Endometrium (tissue), 2 donors: ENCODE measurements around the gene HOXA2.

ENCODE experiments used
- FAIRE-seq: peaks from 2 replicates; lab custom pipeline; 2012; peaks lifted over from hg19 to GRCh38; lab: Jason Lieb, UNC
- donor health status: control.
- donor health status: control.

HOXA2 gene

DNA sequence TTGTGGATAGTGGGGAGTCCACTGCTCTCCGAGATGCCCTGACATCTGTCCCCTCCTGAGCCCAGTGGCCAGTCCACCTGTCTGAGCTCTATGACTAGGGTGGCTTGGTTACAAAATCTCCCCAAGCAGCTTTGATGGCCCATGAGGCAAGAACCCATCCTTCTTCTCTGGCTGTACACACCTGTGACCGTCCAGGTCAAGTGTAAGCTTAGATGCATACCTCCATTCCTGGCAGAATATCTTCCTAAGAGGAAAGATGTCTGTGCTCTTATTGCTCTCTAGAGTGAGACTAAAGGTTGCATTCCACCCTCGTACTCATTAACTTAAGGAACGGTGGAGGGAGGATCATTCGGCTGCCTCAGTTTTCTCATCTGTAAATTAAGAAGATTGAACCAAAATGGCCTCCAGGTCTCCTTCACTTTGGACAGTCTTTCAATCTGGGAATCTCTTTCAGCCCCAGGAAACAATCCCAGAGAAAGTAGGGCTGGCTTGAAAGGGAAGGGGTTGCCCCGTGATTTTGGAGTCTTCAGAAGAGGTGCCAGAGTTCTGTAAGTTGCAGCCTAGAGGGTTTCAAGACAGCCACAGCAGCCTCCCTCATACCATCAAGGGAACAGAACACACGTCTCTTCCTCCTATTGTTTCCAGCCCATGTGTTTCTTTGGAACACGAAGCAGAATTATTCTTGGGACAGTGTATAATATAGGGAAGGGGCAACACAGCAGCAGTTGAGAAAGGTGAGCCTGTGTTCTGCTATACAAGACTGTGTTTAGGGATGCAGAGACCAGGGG, 22.6 kb upstream of the HOXA2 start:
- no peak for FAIRE-seq

DNA sequence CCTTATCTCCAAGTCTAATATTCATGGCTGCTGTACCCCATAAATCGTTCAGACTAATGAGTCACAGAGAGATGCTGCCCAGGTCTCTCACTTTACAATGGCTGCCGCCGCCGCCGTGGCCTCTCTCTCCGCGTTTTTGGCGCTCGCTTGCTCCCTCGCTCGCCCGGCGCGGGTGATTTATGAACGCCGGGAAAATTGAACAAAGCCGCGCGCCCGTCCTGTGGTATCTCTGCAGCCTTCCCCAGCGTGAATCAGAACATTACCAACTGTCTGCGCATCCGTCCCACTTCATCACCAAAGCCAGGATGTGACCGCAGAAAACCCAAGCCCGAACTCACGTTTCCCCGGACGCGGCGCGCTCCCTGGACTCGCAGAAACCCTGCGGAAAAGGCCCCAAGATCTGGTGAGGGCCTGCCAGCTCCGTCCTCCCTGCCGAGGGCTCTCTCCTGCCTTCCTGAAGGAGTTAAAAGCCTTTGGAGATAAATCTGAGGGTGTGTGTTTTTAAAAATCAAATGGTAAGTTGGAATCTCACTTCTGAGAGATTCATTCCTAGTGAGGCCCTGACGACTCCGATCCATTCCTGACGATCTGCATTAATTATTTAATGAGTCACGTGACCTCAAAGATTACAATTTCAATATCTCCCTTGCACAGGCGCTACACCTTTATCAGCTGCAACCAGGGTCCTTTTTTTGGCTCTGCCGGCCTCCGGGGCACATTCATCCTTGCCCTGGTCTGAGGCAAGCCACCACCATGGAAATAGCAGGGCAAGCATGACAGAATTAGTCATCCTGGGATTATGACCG, 21.8 kb upstream of the HOXA2 start:
- FAIRE-seq, result no peak

DNA sequence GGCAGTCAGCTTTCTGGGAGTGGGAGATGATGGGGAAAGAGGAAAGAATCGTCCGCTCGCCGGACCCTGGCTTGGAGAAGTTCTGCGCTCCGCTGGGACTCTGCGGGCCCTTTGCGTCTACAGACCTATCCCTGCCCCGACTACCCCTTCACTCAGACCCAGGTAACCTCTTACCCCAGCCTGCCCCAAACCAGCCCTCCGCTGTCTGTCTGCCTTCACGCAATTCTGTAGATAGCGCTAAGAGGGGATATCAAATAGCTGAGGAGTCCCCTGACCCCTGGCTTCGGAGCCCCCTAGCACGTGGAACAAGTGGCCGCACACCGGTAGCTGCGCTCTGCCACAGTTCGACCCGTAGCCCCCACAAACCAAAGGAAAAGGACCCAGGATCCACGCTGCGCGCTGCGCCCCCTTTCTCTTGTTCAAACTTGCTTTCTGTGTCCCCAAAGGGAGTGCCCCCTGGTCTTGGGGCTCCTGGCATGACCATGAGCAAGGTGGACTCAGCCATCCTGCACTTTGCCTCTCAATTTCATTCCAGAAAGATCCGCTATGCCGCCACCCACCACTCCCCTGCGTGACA, 21.1 kb upstream of the HOXA2 start:
- no peak for FAIRE-seq

DNA sequence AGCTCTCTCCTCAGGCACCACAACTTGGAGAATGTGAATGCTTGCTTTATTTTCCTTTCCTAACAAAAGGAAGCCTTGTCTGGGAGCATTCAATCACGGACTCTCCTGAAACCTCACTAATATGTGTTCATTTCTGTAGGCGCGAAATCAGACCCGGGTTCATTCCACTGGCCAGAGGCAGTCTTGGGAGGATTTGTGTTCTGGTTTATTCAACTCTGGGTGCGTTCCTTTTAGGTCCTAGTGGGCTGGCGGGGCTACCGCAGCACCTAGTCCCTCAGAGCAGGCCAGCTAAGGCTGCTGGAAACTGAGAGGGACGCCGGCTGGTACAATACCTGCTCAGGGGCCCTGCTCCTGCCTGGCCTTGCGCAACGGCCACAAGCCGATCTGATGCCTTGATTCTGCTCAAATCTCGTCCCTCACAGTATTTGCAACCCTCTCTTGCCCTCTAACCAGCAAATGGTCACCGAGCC, 20.6 kb upstream of the HOXA2 start:
- FAIRE-seq, result no peak

DNA sequence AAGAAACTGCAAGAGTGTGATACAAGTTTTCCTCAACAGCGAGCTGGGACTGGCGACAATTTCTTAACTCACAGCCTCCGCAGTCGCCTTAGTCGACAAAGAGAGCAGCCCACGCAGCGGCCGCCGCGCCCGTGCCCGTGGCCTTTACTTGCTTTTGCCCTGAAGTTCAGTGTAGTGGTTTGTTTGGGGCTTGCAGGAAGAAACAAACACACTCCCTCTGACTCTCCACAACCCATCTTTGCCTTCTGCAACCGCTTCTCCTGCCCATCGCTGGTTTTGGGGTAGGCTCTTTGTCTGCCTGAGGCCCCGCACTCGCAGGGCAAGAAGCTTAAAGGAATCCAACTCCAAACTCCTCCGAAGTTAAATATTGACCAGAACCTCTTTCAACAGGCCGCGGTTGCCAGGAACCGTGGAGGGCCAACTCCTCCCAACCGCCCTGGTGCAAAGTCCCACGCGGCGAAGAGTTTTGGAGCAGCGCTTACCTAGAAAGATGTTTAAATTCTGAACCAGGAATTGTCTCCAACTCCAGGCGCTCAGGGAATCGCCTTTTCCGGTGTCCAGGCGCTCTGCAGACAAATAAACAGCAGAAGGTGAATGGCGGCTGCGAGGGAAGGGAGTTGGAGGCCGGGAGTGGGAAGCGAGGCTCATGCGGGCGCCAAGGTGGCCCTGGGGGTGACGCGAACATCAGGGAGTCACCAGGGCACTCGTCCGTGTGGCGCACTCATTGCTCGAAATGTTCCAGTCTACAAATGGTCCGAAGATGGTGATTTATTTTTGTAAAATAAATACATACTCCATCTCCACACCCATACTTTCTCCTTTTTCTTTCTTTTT, 19.8 kb upstream of the HOXA2 start:
- no peak for FAIRE-seq

DNA sequence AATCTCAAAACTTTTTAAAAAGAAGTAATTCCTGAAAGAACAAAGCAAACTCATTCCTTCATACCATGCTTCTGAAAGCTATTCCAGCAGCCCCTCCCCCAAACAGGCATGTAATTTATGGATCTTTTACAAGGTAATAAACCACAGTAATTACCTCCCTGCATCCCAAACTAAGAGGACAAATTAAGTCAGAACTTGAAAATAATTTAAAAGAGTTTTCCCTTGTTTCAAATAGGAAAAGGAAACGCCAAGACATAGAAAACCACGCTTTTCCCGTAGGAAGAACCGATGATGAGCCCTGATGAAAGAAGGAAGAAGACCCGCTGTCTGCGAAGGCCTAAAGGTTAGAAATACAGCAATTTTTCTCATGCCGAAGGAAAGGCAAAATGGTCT, 19.2 kb upstream of the HOXA2 start:
- FAIRE-seq, result no peak

DNA sequence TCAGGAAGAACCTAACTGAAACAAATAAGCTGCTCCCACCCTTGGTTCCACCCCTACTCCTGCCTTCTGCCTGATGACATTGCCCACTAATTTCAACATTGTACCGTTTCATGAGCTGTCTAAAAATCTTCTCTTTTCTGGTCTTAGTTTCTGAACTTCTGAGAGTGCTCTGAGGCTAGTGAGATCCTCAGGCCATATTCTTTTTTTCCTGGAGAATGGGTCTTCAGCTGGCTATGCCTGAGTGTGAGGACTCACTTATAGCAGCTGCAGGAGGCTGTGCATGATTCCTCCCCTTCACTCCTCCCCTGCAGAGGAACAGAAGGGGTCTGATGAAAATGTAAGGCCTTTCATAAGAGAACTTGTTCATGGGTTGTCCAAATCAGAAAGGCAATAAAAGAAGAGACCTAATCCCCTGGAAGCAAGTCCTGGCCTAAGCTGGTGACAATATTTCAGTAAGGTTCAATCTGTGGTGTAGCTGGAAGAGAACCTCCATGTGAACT, 17.0 kb upstream of the HOXA2 start:
- no peak for FAIRE-seq

DNA sequence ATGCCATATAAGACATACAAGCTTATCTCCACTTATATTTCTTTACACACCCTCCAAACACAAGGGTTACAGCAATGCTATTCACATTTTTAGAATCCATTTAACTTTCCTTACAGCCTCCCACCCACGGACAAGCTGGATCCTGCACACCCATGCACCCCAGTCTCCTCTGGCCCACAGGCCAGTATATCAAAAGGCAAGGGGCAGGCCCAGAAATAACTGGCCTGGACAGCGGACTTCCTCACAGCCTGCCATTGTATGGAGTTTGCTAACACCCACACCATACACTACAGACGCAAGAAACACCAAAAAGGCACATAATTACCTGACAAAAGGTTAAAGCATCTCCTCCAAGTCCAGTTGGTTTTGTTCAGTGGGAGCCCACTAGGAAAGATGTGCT, 16.1 kb upstream of the HOXA2 start:
- FAIRE-seq, result no peak

DNA sequence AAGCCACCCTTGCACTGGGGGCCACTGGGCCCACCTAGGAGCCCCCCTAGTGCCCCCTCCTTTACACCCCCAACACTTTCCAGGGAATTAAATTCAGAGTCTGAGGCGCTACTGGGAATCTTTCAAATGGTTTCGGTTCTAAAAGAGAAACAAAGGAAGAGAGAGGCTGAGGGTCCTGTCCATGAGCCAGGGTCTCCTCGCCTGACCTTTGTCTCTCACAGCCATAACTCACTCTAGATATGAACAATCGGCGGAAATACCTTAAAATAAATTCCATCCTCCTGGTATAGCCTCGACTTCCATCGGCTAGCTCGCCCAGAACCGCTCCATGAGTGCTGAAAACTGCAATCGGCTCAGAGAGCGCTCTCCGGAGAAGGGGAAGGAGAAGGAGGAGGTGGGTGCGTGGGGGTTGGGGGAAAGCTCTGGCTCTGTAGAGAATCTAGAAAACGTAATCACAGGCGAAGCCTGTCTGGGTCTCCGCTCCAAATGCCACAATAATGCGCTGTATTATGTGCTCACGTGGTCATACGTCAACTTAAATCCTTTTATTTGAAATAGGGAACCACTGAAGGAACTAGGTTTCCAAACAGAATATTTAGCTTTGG, 15.5 kb upstream of the HOXA2 start:
- FAIRE-seq, result no peak

DNA sequence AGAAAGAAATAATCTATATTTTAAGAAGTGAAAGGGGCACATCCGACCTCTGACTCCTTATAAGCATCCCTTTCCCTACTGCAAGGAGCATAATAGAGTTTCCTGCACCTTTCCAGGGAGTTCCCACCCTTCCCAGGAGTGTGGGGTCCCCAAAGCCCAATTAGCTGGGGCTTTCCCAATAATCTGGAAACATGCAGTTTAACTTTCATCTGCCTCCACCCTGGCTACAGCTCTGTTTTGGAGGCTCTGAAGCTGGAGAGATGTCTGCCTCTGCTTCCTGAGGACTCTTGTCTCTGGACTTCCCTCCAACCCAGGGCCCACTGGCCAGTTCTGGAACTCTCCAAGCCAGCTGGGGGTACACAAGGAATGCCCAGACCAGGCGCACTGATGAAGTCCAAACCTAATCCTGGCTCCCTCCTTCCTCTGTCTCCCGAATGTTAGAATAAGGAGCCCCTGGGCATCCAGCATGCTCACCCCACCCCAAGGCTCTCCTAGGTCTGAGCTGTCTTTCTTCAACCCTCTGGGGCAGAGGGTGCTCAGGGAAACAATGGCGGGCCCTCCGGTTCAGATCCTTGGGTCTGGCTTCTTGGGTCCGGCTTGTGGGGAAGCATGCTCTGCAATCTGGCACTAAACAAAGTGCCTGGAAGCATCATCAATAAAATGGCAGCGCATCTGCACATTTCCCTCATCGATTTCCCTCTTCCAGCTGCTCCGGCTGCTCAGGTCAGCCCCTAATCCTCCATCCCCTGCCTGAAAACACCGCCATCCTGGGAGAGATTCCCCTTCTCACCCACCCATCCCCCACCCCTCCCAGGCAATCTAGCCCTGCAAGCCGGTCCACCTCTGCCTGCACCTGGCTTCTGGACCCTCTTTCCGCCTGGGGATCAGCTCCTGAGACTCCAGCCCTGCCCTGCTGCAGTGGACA, 14.7 kb upstream of the HOXA2 start:
- FAIRE-seq, result no peak

DNA sequence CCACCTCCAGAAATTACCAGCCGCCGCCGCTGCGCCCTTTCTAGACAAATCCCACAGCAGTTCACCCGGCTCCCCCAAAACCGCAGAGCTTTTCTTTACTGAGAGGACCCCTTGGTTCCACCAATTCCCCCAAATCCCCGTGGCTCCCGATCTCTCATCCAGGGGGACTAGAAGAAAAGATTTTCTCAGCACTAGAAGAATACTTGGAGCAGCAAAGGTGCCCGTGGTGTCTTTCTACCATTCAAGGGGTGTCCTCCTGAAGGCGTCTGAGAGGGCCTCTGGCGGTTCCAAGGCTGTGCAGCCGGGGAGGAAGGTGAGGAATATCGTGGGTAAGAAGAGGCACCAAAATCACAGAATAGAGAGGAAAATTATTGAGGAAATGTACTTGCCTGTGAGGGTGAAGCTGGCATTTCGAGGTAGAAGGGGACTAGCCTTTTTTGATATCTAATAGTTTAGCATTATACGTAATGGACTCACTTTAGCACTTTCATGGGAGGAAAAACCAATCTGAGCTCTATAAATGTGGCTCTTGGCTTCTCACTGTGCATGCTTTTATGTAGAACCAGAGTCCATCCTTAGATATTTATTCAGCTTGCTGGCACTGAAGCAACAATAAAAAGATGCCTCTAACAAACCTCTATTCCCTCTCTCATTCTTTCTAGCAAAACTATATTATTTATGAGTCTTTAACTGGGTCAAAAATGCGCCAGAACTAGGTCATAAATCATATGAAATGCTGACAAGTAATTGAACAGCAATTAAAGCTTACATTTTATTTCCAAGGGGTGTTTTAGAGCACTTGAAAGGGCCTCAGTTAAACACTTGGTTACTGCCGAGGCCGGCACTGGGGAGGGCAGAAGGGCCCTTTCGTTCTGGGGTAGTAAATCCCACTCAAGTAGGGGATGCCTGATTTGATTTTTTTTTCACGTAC, 13.8 kb upstream of the HOXA2 start:
- no peak for FAIRE-seq

DNA sequence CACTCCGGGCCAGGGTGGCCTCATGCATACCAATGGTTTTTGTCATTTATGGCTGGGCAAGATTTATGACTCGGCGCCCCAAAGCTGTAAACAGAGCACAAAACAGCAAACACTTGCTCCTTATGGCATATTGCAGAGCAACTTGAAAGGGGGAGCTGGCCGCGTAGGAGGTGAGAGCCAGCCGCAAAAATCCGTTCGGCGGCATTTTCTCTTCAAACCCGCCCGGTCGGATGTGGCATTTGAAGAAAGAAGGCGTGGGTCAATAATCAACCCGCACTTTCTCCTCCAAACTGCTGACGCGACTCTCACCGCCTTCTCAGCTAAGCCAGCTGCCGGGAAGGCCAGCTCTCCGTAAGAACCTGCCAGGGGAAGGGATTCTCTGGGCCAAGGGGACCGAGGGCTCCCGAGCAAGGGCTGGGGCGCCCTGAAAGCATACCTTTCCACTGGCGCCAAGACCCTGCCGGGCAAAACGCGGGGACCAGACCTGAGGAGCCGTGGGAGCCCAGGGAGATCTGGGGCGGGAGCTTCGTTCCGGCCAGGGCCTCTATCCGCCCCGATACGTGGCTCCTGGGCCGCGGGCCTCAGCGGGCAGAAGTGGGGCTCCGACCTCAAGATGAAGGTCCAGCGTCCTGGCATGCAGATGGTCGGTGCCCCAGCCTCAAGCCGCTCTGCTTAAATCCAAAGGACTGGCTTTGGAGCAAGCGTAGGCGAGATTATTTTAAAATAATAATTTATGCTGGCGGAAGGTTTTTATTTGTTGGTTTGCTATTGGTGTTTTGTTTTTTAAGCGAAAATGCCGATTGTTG, 12.9 kb upstream of the HOXA2 start:
- no peak for FAIRE-seq

DNA sequence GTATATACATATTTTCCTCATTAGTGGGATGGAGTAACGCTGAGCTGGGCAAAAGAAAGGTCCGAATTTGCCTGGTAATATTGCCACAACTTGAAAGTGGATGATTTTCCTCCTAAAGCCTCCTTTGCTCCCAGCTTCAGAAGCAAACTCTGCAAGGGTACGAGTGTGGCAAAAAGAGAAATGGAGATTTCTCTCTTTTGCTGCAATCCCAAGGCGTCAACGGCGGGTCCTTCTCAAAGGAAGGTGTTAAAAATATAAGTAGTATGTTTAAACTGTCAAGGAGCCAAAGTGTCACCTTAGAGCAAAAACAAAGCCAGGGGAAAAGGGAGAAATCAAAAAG, 12.4 kb upstream of the HOXA2 start:
- no peak for FAIRE-seq

DNA sequence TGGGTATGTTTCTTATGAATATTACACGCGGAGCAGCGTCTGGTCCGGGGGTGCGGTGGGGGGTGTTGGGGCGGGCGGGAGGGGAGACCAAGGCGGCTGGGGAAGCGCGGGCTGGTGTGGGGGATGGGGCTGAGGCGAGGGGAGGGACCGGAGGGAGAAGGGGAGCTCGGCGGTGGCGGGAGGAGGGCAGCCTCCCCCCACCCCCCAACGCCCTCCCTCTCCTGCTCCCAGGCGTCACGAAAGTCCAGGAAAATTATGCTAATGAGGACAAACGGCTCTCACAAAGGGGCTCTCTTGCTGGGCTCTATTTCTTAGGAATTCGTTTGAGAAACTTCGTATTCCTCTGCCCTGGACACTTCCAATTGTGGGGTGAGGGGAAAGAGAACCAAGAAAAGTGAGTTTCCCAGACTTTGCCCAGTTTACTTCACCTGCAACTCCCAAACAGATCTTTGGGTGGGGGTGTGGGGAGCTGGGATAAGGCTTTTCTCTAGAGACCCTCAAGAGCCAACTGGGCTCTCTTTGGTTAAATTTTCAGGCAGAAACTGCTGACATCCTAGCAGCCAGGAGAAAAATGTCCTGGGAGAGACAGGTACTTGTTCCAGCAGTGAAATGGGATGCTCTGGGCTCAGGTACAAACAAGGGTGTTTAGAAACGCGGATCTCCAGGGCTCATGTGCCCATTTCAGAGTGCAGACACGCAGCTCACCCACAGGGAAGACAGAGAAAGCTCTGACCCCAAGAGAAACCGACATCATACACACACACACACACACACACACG, 11.7 kb upstream of the HOXA2 start:
- FAIRE-seq, result no peak

DNA sequence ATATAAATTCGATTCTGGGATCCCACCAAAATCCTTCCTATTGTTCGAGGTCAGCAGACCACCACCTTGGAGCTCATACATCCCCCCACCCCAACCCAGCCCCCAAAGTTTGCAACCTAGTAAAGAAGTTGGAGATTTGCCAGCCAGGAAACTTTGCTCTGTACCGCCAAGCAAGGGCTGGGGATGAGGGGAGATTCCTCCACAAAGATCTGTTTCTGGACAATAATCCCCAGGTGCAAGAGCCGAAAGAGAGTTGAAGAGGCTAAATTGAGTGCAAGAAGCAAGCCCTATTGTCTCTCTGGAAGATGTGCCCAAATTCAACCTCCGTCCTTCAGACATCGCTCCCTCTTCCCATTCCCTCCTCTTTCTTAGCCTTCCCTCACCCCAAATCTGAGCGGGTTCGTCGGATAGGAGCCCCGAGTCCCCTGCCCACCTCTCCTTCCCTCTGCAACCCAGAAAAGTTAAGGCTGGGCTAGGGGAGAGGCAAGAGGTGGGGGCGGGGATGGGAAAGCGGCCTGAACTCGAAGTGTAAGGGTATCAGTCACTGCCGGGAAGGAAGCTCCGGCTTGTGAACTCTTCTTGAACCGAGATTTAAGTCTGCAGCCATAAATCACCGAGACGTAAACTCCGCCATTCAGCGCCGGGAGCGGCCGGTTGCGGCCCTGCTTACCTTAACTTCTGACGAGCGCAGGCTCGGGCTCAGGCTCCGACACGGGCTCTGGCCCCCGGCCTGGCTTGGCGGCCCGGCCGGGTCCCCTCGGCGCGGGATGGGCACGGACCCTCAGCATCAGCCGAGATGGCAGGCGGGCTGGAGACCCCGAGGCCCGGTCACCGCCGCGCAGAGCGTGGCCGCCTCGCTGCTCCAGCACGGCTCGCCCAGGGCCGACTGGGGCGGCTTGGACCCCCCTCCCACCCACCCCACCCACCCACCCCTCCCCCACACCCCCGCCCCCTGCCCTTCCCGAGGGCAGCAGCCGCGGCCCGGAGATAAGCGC, 10.8 kb upstream of the HOXA2 start:
- no peak for FAIRE-seq

DNA sequence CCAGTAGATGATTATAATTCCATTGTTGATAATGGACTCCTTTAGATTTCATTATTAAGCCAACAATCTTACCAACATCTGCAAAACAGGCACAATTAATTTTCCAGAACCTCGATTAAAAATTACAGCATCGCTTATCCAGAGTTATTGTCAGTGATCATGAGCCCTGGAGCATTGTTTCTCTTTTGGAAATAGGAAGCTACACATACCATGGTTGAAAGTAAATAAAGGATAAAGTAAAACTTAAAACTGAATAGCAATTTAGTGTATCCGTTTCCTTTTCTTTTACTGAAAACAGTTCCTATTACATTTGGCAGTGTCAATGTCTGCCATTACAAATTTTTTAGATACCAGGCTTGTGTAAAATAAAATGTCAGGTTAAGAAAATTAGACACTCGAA, 9.9 kb upstream of the HOXA2 start:
- FAIRE-seq, result no peak
